Measurements from ENCODE around the gene ARFGEF2. TPM values are rescaled to one million over a fixed set of nuclear protein-coding genes. Genes with fewer than 3 reads are reported as not detected.

Gene ARFGEF2
- total and polyA plus RNA-seq, 2 of the 8 experiments (the other 6 are each of a cell fraction or from before 2014, with no cell fraction given): 8.1 to 21.8 TPM

GRCh38 chr20:49028684-49029083, 107.2 kb downstream of the ARFGEF2 start (continued):
- TF ChIP-seq MAX (IDR thresholded peaks at IDR 0.05): no peak

Data from H1 (cell line).